Neuronal stem cell (in vitro differentiated cells): ENCODE measurements around the gene FAM118A.

ENCODE experiments used
- DNase-seq: peaks from one replicate; pipeline ENCODE4 v3.0.0-alpha.2; 2013; ENCODE audit warnings: low spot score
- H2AFZ ChIP-seq: one replicate; pipeline ENCODE4 v1.6.1; 2013; ENCODE audit warnings: mild to moderate bottlenecking, low read length, inconsistent platforms
- H2AK5ac ChIP-seq: 2 replicates; pipeline ENCODE4 v1.6.1; 2013; ENCODE audit warnings: low read depth, mild to moderate bottlenecking, inconsistent platforms, low read length, moderate library complexity, mixed read lengths
- H2BK120ac ChIP-seq: 2 replicates; pipeline ENCODE4 v1.6.1; 2013; ENCODE audit warnings: low read depth, mild to moderate bottlenecking, inconsistent platforms, low read length, moderate library complexity, mixed read lengths
- H2BK12ac ChIP-seq: one replicate; pipeline ENCODE4 v1.6.1; 2013; ENCODE audit warnings: low read length, inconsistent platforms
- H2BK15ac ChIP-seq: 2 replicates; pipeline ENCODE4 v1.6.1; 2013; ENCODE audit warnings: mild to moderate bottlenecking, low read length, inconsistent platforms, mixed read lengths
- H2BK5ac ChIP-seq: one replicate; pipeline ENCODE4 v1.6.1; 2013; ENCODE audit warnings: inconsistent platforms, mild to moderate bottlenecking, low read length, moderate library complexity
- H3K14ac ChIP-seq: one replicate; pipeline ENCODE4 v1.6.1; 2013; ENCODE audit warnings: low read length, inconsistent platforms
- H3K18ac ChIP-seq: 2 replicates; pipeline ENCODE4 v1.6.1; 2013; ENCODE audit warnings: low read length, inconsistent platforms
- H3K23ac ChIP-seq: 2 replicates; pipeline ENCODE4 v1.6.1; 2013; ENCODE audit warnings: low read depth, mild to moderate bottlenecking, mixed read lengths, low read length, inconsistent platforms; ENCODE audit not compliant: poor library complexity
- H3K27ac ChIP-seq: replicated peaks from 3 replicates; pipeline ENCODE4 v1.5.1; 2013; ENCODE audit warnings: low read length, inconsistent platforms
- H3K27me3 ChIP-seq, 3 experiments: 2 replicates each; pipeline ENCODE4 v1.6.1; 2013; ENCODE audit warnings: low read length in 3 of 3, mild to moderate bottlenecking in 2 of 3, inconsistent platforms in 1 of 3, low read depth in 1 of 3, mixed read lengths in 1 of 3, moderate library complexity in 1 of 3; ENCODE audit not compliant: control insufficient read depth in 3 of 3, insufficient read depth in 3 of 3
- H3K36me3 ChIP-seq, 2 donors: replicated peaks in 1 of 2; 2 replicates each; pipeline ENCODE4 v1.6.1; 2013; ENCODE audit warnings: low read length in 2 of 2; ENCODE audit not compliant: control insufficient read depth in 2 of 2, insufficient read depth in 2 of 2
- H3K4ac ChIP-seq: 2 replicates; pipeline ENCODE4 v1.6.1; 2013; ENCODE audit warnings: inconsistent platforms, mild to moderate bottlenecking, low read length, moderate library complexity
- H3K4me1 ChIP-seq, 2 donors: 1 replicate in 1 of 2; 2 replicates in 1 of 2; pipeline ENCODE4 v1.6.1; 2013; ENCODE audit warnings: low read length in 2 of 2, low read depth in 1 of 2; ENCODE audit not compliant: control insufficient read depth in 2 of 2, insufficient read depth in 1 of 2
- H3K4me2 ChIP-seq: one replicate; pipeline ENCODE4 v1.6.1; 2013; ENCODE audit warnings: mild to moderate bottlenecking, low read length, inconsistent platforms; ENCODE audit not compliant: insufficient read depth, poor library complexity, severe bottlenecking
- H3K4me3 ChIP-seq, 2 donors: 2 replicates each; pipeline ENCODE4 v1.5.1; 2013; ENCODE audit warnings: low read length in 2 of 2, mild to moderate bottlenecking in 2 of 2, inconsistent platforms in 1 of 2, moderate library complexity in 1 of 2
- H3K79me1 ChIP-seq: one replicate; pipeline ENCODE4 v1.6.1; 2013; ENCODE audit warnings: low read depth, mild to moderate bottlenecking, inconsistent platforms, low read length, moderate library complexity
- H3K9ac ChIP-seq: one replicate; pipeline ENCODE4 v1.6.1; 2013; ENCODE audit warnings: mild to moderate bottlenecking, low read depth, low read length, inconsistent platforms; ENCODE audit not compliant: poor library complexity
- H3K9me3 ChIP-seq, 2 donors: replicated peaks in 1 of 2; 2 replicates each; pipeline versions ENCODE3 to v1.6.1; 2013; ENCODE audit warnings: low read length in 2 of 2, mild to moderate bottlenecking in 2 of 2, inconsistent platforms in 1 of 2, low read depth in 1 of 2, mixed read lengths in 1 of 2, moderate library complexity in 1 of 2; ENCODE audit not compliant: control insufficient read depth in 2 of 2, insufficient read depth in 1 of 2
- H4K8ac ChIP-seq: one replicate; pipeline ENCODE4 v1.6.1; 2013; ENCODE audit warnings: low read depth, mild to moderate bottlenecking, inconsistent platforms, low read length, moderate library complexity
- H4K91ac ChIP-seq: one replicate; pipeline ENCODE4 v1.6.1; 2013; ENCODE audit warnings: low read length, low read depth, mild to moderate bottlenecking, inconsistent platforms; ENCODE audit not compliant: poor library complexity
- WGBS, 2 donors: extraction: QIAGEN DNeasy Blood & Tissue Kit; methylation state at CpG; one replicate each; pipeline ENCODE4 v1.1.7; 2013; ENCODE audit warnings: missing lambda C conversion rate in 2 of 2, mixed read lengths in 1 of 2; ENCODE audit not compliant: insufficient read length in 2 of 2, insufficient replicate concordance in 1 of 2; ENCODE audit errors: extremely low coverage in 2 of 2; 5-methylcytosine and 5-hydroxymethylcytosine counted together

Gene FAM118A

DNA sequence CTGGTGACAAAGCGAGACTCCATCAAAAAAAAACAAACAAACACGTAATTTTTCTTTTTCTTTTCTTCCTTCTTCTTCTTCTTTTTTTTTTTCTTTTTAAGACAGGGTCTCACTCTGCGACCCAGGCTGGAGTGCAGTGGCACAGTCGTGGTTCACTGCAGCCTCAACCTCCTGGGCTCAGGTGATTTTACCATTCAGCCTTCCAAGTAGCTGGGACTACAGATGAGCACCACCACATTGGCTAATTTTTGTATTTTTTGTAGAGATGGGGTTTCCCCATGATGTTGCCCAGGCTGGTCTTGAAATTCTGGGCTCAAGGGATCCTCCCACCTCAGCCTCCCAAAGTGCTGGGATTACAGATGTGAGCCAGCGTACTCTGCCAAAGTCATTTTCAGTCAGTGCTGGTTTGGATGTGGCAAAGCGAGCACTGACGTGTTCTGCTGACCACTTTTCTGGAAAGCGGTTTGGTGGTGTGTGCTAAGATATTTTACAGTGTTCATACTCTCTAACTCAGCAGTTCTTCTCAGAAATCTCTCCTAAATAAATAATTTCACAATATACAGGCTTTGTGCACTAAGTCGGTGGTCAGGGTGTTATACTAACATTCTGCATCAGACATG lies 10.7 kb downstream of the FAM118A start:
- H3K18ac ChIP-seq, result no peak overlapping the region
- no peaks in the 10 kb centered on the region for H3K27me3 ChIP-seq
- peaks cover 17 to 35% of the 10 kb centered on the region in 2 donors for H3K36me3 ChIP-seq
- H2BK12ac ChIP-seq, result no peak overlapping the region
- H2AFZ ChIP-seq, result no peak overlapping the region
- H3K79me1 ChIP-seq, result no peaks in the 10 kb centered on the region
- H3K27ac ChIP-seq, result no peak overlapping the region
- peaks cover 7 to 13% of the 10 kb centered on the region in 2 donors for H3K4me1 ChIP-seq
- H3K9me3 ChIP-seq, result no peaks in the 10 kb centered on the region
- no peak for DNase-seq
- no peak overlapping the region for H4K8ac ChIP-seq
- no peak overlapping the region for H3K9ac ChIP-seq
- no peak overlapping the region for H2BK15ac ChIP-seq
- H3K14ac ChIP-seq, result no peak overlapping the region
- H3K4me3 ChIP-seq, result no peak overlapping the region
- no peak overlapping the region for H3K4me2 ChIP-seq
- WGBS, 2 donors, result 100% methylated on average over 1 of the region's 9 CpGs; no CpG with 5 or more reads in 1 of the 2 donors
- H4K91ac ChIP-seq, result no peak overlapping the region
- H2BK5ac ChIP-seq, result no peak overlapping the region
- no peak overlapping the region for H2BK120ac ChIP-seq
- H2AK5ac ChIP-seq, result no peak overlapping the region
- H3K4ac ChIP-seq, result no peak overlapping the region
- no peak overlapping the region for H3K23ac ChIP-seq

DNA sequence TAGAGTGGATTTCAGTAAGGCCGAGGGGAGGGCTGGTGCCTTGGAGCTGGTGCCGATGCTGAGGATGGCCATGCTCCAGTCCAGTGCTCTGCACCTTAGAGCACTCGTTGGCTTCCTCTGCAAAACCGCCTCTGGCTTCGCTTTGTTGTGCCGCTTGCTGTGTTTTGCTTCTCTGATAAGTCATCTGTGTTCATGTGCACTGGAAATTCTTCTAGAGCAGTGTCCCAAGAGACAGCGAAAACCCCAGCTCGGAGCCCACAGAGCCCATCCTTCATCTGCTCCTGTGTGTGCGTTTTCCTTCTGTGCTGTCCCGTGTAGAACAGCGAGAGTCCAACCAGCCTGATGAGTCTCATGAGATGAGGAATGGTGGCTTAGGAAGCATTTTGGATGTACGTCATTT lies 12.1 kb downstream of the FAM118A start:
- Histone ChIP-seq H3K27me3 (no peaks in the 10 kb centered on the region), H2BK15ac (no peak overlapping the region), H2AK5ac (no peak overlapping the region), H4K8ac (no peak overlapping the region), H2AFZ (no peak overlapping the region), H3K4me1 (peaks cover 7 to 13% of the 10 kb centered on the region in 2 donors), H3K4me3 (no peak overlapping the region), H3K79me1 (no peaks in the 10 kb centered on the region), H3K4ac (no peak overlapping the region), H2BK12ac (no peak overlapping the region), H3K14ac (no peak overlapping the region), H3K36me3 (peaks cover 17 to 38% of the 10 kb centered on the region in 2 donors), H4K91ac (no peak overlapping the region), H3K9ac (no peak overlapping the region), H2BK120ac (no peak overlapping the region), H2BK5ac (no peak overlapping the region), H3K23ac (no peak overlapping the region), H3K9me3 (no peaks in the 10 kb centered on the region), H3K4me2 (no peak overlapping the region), H3K18ac (no peak overlapping the region), H3K27ac (no peak overlapping the region)
- no CpG with 5 or more reads among the region's 12 CpGs for WGBS, 2 donors
- DNase-seq, result no peak

DNA sequence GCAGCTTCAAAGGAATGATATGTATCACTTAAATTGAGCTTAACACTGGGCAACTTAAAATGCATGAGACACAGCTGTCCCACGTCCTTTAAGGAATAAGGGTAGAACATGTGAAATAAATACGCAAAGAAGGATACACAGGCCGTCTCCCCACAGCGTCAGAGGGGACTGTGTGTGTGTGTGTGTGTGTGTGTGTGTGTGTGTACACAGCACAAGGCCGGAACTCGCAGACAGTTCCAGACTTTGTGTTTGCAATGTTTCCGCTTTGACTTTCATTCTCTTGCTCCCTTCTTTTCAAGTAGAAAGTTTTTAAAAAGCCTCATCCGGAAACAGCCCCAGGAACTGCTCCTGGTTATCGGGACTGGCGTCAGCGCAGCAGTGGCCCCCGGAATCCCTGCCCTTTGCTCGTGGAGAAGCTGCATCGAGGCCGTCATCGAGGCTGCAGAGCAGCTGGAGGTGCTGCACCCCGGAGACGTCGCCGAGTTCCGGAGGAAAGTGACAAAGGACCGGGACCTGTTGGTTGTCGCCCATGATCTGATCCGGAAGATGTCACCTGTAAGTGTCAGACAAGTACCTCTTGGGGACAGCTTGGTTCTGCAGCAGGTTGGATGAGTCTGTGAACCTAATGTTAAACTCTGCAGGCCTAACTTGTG lies 13.3 kb downstream of the FAM118A start:
- H3K79me1 ChIP-seq, result peaks cover 2% of the 10 kb centered on the region
- peaks cover 4 to 10% of the 10 kb centered on the region in 2 donors for H3K4me1 ChIP-seq
- no peak overlapping the region for H3K9ac ChIP-seq
- H3K36me3 ChIP-seq, result peaks cover 21 to 47% of the 10 kb centered on the region in 2 donors
- H3K4ac ChIP-seq, result no peak overlapping the region
- peaks cover 0 to 2% of the 10 kb centered on the region in 2 donors for H3K9me3 ChIP-seq
- no peak overlapping the region for H3K23ac ChIP-seq
- H4K91ac ChIP-seq, result no peak overlapping the region
- H2BK120ac ChIP-seq, result no peak overlapping the region
- H2BK15ac ChIP-seq, result no peak overlapping the region
- H3K4me2 ChIP-seq, result no peak overlapping the region
- no peak overlapping the region for H2BK5ac ChIP-seq
- no peak overlapping the region for H3K18ac ChIP-seq
- H3K14ac ChIP-seq, result no peak overlapping the region
- no peak overlapping the region for H3K4me3 ChIP-seq
- H3K27ac ChIP-seq, result no peak overlapping the region
- H3K27me3 ChIP-seq, result no peaks in the 10 kb centered on the region
- no peak overlapping the region for H2AFZ ChIP-seq
- no CpG with 5 or more reads among the region's 24 CpGs for WGBS, 2 donors
- no peak for DNase-seq
- no peak overlapping the region for H4K8ac ChIP-seq
- no peak overlapping the region for H2AK5ac ChIP-seq
- no peak overlapping the region for H2BK12ac ChIP-seq

DNA sequence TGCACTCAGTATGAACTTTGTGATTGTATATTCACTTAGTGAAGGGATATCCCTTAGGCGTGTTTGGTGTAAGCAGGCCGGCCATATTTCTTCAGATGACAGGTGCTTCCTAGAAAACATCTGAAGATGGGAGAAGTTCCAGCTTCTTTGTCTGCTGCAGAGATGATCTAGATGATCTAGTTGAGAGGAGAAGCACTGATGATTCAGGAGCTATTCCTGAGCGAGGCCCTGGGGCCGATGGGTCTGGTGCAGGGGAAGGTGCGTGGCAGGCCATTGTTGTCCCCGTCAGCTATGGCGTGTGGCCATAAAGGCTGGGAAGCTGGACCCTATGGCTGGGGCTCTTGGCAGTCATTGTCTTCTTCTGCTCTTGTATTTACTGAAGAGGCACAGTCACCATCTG lies 14.0 kb downstream of the FAM118A start:
- Histone ChIP-seq H2BK15ac (no peak overlapping the region), H3K4me1 (peaks cover 4 to 7% of the 10 kb centered on the region in 2 donors), H3K9ac (no peak overlapping the region), H2BK12ac (no peak overlapping the region), H3K36me3 (peaks cover 21 to 52% of the 10 kb centered on the region in 2 donors), H4K91ac (no peak overlapping the region), H3K27ac (no peak overlapping the region), H2AFZ (no peak overlapping the region), H2BK120ac (no peak overlapping the region), H3K79me1 (peaks cover 2% of the 10 kb centered on the region), H2BK5ac (no peak overlapping the region), H3K4ac (no peak overlapping the region), H3K9me3 (peaks cover 0 to 2% of the 10 kb centered on the region in 2 donors), H3K18ac (no peak overlapping the region), H4K8ac (no peak overlapping the region), H3K4me3 (no peak overlapping the region), H3K23ac (no peak overlapping the region), H3K27me3 (no peaks in the 10 kb centered on the region), H3K4me2 (no peak overlapping the region), H2AK5ac (no peak overlapping the region), H3K14ac (no peak overlapping the region)
- no CpG with 5 or more reads among the region's 7 CpGs for WGBS, 2 donors
- DNase-seq, result no peak
